HepG2 (cell line): ENCODE data around the gene AGAP1. TPM values are rescaled to one million over a fixed set of nuclear protein-coding genes. Genes with fewer than 3 reads are reported as not detected.

Experiments used
- ATAC-seq: fragments of 200-7000 bp; cut with Tn5 transposase; 3 replicates; pipeline ENCODE4 v1.9.1; 2020; ENCODE audit warnings: mild to moderate bottlenecking, moderate library complexity
- BruUV-seq: library from RNA; stranded (reverse); fragments of 400-500 nt; replicated peaks from 2 replicates; lab custom pipeline; 2021; lab: Mats Ljungman, UMichigan
- CTCF ChIA-PET: fragments of 300-600 bp; formaldehyde crosslinking; extraction: SDS; loops from one replicate; lab custom pipeline; 2021; ENCODE audit warnings: low total read pairs, inconsistent platforms, low intra/inter-chr PET ratio; lab: Yijun Ruan, JAX
- POLR2A ChIA-PET: fragments of 350-600 bp; sonication (Branson Sonifier 250); formaldehyde crosslinking; loops from one replicate; lab custom pipeline; 2020; ENCODE audit warnings: antibody characterized with exemption, inconsistent platforms; lab: Yijun Ruan, JAX
- DNase-seq: peaks from one replicate; pipeline ENCODE4 v3.0.0-alpha.2; 2015; ENCODE audit warnings: low spot score
- FAIRE-seq: peaks from 3 replicates; lab custom pipeline; 2011; peaks lifted over from hg19 to GRCh38; lab: Jason Lieb, UNC
- H2AFZ ChIP-seq: one replicate; pipeline ENCODE4 v1.6.1; 2011; ENCODE audit warnings: low read length, inconsistent platforms
- H3K27ac ChIP-seq: fragments of 300-600 bp; 3 replicates; pipeline ENCODE4 v1.8.0; 2011; ENCODE audit warnings: mixed run types, mild to moderate bottlenecking, mixed read lengths, low read length, inconsistent platforms; ENCODE audit not compliant: insufficient read depth; ENCODE audit errors: extremely low read length
- H3K27me3 ChIP-seq, 2 experiments: fragments of 200-600 bp in 1 of 2; 2 replicates in 1 of 2; 3 replicates in 1 of 2; pipeline versions ENCODE4 v1.6.0 to v1.8.0; 2011; ENCODE audit warnings: low read length in 2 of 2, mild to moderate bottlenecking in 2 of 2, moderate library complexity in 2 of 2, inconsistent platforms in 1 of 2; ENCODE audit not compliant: insufficient read depth in 2 of 2, control insufficient read depth in 1 of 2
- H3K36me3 ChIP-seq, 2 experiments: fragments of 200-600 bp in 1 of 2; replicated peaks in 1 of 2; 2 replicates in 1 of 2; 3 replicates in 1 of 2; pipeline versions ENCODE4 v1.5.1 to v1.8.0; 2011; ENCODE audit warnings: low read length in 2 of 2, inconsistent platforms in 1 of 2; ENCODE audit not compliant: insufficient read depth in 2 of 2, control insufficient read depth in 1 of 2
- H3K4me1 ChIP-seq: 2 replicates; pipeline ENCODE4 v1.5.1; 2012; ENCODE audit warnings: low read length, inconsistent platforms; ENCODE audit not compliant: insufficient read depth
- H3K4me2 ChIP-seq: 2 replicates; pipeline ENCODE4 v1.6.0; 2011; ENCODE audit warnings: low read depth, low read length, inconsistent platforms
- H3K4me3 ChIP-seq, 3 experiments: fragments of 200-600 bp in 1 of 3; sonication (generic), shearing (Covaris generic) in 1 of 3; replicated peaks in 1 of 3; 2 replicates each; pipeline ENCODE4 v1.5.1; 2011 to 2016; ENCODE audit warnings: low read length in 3 of 3, inconsistent platforms in 2 of 3, low read depth in 2 of 3, mild to moderate bottlenecking in 2 of 3, control low read depth in 1 of 3, mixed read lengths in 1 of 3; ENCODE audit not compliant: insufficient read depth in 1 of 3
- H3K79me2 ChIP-seq: one replicate; pipeline ENCODE4 v1.6.1; 2011; ENCODE audit warnings: low read length, inconsistent platforms; ENCODE audit not compliant: insufficient read depth
- H3K9ac ChIP-seq: 2 replicates; pipeline ENCODE4 v1.6.0; 2011; ENCODE audit warnings: mild to moderate bottlenecking, low read depth, low read length, inconsistent platforms; ENCODE audit not compliant: insufficient read depth
- H3K9me3 ChIP-seq: 2 replicates; pipeline ENCODE4 v1.5.1; 2012; ENCODE audit warnings: mild to moderate bottlenecking, low read length
- H4K20me1 ChIP-seq: 2 replicates; pipeline ENCODE4 v1.6.0; 2011; ENCODE audit warnings: inconsistent platforms, mild to moderate bottlenecking, low read length, moderate library complexity; ENCODE audit not compliant: insufficient read depth
- GZF1 ChIP-seq: sonication (generic); formaldehyde crosslinking; IDR thresholded peaks from 2 replicates; pipeline ENCODE4 v1.5.1; 2020; ENCODE audit warnings: mild to moderate bottlenecking, missing genetic modification reagents
- HMGXB4 ChIP-seq, 2 experiments: sonication (generic) in 1 of 2; formaldehyde crosslinking in 1 of 2; IDR thresholded peaks; 2 replicates each; pipeline versions ENCODE4 v1.4.0 to v1.6.1; 2018 to 2020; ENCODE audit warnings: missing genetic modification reagents in 2 of 2, borderline replicate concordance in 1 of 2, low read depth in 1 of 2, mild to moderate bottlenecking in 1 of 2, missing biosample characterization in 1 of 2
- HNRNPK ChIP-seq: fragments of 200-400 bp; formaldehyde crosslinking; IDR thresholded peaks from 2 replicates; pipeline ENCODE4 v1.6.1; 2018; ENCODE audit warnings: low read length, low read depth, moderate library complexity, mild to moderate bottlenecking; ENCODE audit not compliant: poor library complexity, severe bottlenecking
- JARID2 ChIP-seq: sonication (generic); formaldehyde crosslinking; IDR thresholded peaks from 2 replicates; pipeline ENCODE4 v1.8.1; 2023; ENCODE audit warnings: missing genetic modification reagents, inconsistent platforms; ENCODE audit not compliant: insufficient replicate concordance
- KLF16 ChIP-seq, 2 experiments: sonication (generic) in 1 of 2; formaldehyde crosslinking in 1 of 2; IDR thresholded peaks; 2 replicates each; pipeline versions ENCODE4 v1.6.1 to v1.8.0; 2016 to 2023; ENCODE audit warnings: missing genetic modification reagents in 2 of 2, missing compliant biosample characterization in 1 of 2
- NCOA1 ChIP-seq: sonication (generic); formaldehyde crosslinking; IDR thresholded peaks from 2 replicates; pipeline ENCODE4 v1.9.0; 2021; ENCODE audit warnings: missing genetic modification reagents
- RXRA ChIP-seq: sonication (generic); formaldehyde crosslinking; IDR thresholded peaks from 2 replicates; pipeline ENCODE4 v1.5.1; 2020; ENCODE audit warnings: missing genetic modification reagents
- SALL1 ChIP-seq: sonication (generic); formaldehyde crosslinking; IDR thresholded peaks from 2 replicates; pipeline ENCODE4 v1.8.0; 2022; ENCODE audit warnings: mild to moderate bottlenecking, missing genetic modification reagents
- SMAD1 ChIP-seq: sonication (generic); formaldehyde crosslinking; IDR thresholded peaks from 2 replicates; pipeline ENCODE4 v1.4.0; 2020; ENCODE audit warnings: missing genetic modification reagents, low read depth, mild to moderate bottlenecking, borderline replicate concordance
- ZNF275 ChIP-seq: sonication (generic); formaldehyde crosslinking; IDR thresholded peaks from 2 replicates; pipeline ENCODE4 v1.8.0; 2022; ENCODE audit warnings: missing genetic modification reagents, mild to moderate bottlenecking, inconsistent platforms, borderline replicate concordance
- ZNF331 ChIP-seq: sonication (generic); formaldehyde crosslinking; IDR thresholded peaks from 2 replicates; pipeline ENCODE4 v1.4.0; 2020; ENCODE audit warnings: missing genetic modification reagents
- ZNF350 ChIP-seq: sonication (generic); formaldehyde crosslinking; IDR thresholded peaks from 2 replicates; pipeline ENCODE4 v1.4.0; 2020; ENCODE audit warnings: mild to moderate bottlenecking, low read depth, missing genetic modification reagents, borderline replicate concordance
- ZNF496 ChIP-seq: sonication (generic); formaldehyde crosslinking; IDR thresholded peaks from 2 replicates; pipeline ENCODE4 v1.8.1; 2023; ENCODE audit warnings: mild to moderate bottlenecking, moderate library complexity, missing genetic modification reagents; ENCODE audit not compliant: insufficient replicate concordance
- ZNF839 ChIP-seq: sonication (generic); formaldehyde crosslinking; IDR thresholded peaks from 2 replicates; pipeline ENCODE4 v1.4.0; 2020; ENCODE audit warnings: missing genetic modification reagents, mild to moderate bottlenecking, borderline replicate concordance
- ZNF879 ChIP-seq: sonication (generic); formaldehyde crosslinking; IDR thresholded peaks from 2 replicates; pipeline ENCODE4 v1.8.1; 2023; ENCODE audit warnings: missing genetic modification reagents
- WGBS: methylation state at CpG from one replicate; pipeline ENCODE4 v1.1.6; 2017; ENCODE audit warnings: low lambda C conversion rate; 5-methylcytosine and 5-hydroxymethylcytosine counted together
- in situ Hi-C: cut with HindIII; loops from 2 replicates; pipeline ENCODE4 v1.10.0; 2017; ENCODE audit warnings: low pct_unique_long_range_greater_than_20kb; ENCODE audit not compliant: extremely low pct_ligation_motif_present
- intact Hi-C: fragments of 100-400 bp; cut with micrococcal nuclease; formaldehyde crosslinking; loops from one replicate; pipeline ENCODE4 v1.10.0; 2022; ENCODE audit not compliant: unreplicated experiment
- polyA plus RNA-seq, 8 experiments: library from polyadenylated mRNA; depleted of rRNA in 3 of 8; stranded (reverse) in 7 of 8; unstranded in 1 of 8; fragments of >200 nt; fragmentation: Illumina TruSeq in 4 of 8; extraction: Trizol in 4 of 8; gene quantifications; 2 replicates each; pipeline versions ENCODE4 v1.2.1 to v1.2.3, GENCODE V29; 2011 to 2016; ENCODE audit warnings: low read depth in 4 of 8, missing spikeins in 1 of 8, mixed read lengths in 1 of 8; ENCODE audit not compliant: insufficient read depth in 1 of 8
- total RNA-seq, 5 experiments: library from RNA; depleted of rRNA; stranded (reverse); fragments of >200 nt; fragmentation: Illumina TruSeq; extraction: Trizol; gene quantifications; 2 replicates each; pipeline ENCODE4 v1.2.3, GENCODE V29; 2016; ENCODE audit warnings: low read depth in 1 of 5
- TF ChIP-seq, protein P1 (sequence below): sonication (generic); formaldehyde crosslinking; IDR thresholded peaks from 2 replicates; pipeline ENCODE4 v1.5.1; 2020; ENCODE audit warnings: mild to moderate bottlenecking, missing genetic modification reagents, moderate library complexity
- TF ChIP-seq, protein P2 (sequence below): sonication (generic); formaldehyde crosslinking; conservative IDR thresholded peaks from 2 replicates; pipeline ENCODE4 v1.4.0; 2020; ENCODE audit warnings: missing genetic modification reagents

The AGAP1 gene
- total and polyA plus RNA-seq, 2 of the 13 experiments (the other 11 are each of a cell fraction or from before 2014, with no cell fraction given), result 21.2 to 32.7 TPM

- no peak for TF ChIP-seq ZNF350 (CRISPR knock-in tag)
These were observed 563.5 kb downstream of the AGAP1 start (continued) for GRCh38 chr2:236057375-236057774.

- ChIA-PET POLR2A (no interaction called here), CTCF (no interaction called here)
- intact Hi-C loops (no loop called here), in situ Hi-C loops (no loop called here)
- Histone ChIP-seq H3K79me2 (no peaks in the 10 kb centered on the region), H3K27me3 (no peaks in the 10 kb centered on the region), H3K9me3 (no peaks in the 10 kb centered on the region), H3K27ac (no peak overlapping the region), H3K9ac (no peak overlapping the region), H4K20me1 (no peaks in the 10 kb centered on the region), H3K4me3 (no peak overlapping the region), H2AFZ (no peak overlapping the region), H3K4me1 (no peaks in the 10 kb centered on the region), H3K4me2 (no peak overlapping the region), H3K36me3 (peaks cover 1 to 9% of the 10 kb centered on the region in 2 experiments; a peak in 4 of 5 replicates)
- FAIRE-seq (no peak), DNase-seq (no peak), ATAC-seq (no peak)
- 70% methylated on average over 8 of the region's 9 CpGs for WGBS
- no TSS peak for BruUV-seq
- no peak for TF ChIP-seq SALL1 (CRISPR knock-in tag)
- no peak for TF ChIP-seq SMAD1 (CRISPR knock-in tag)
- no peak for TF ChIP-seq HMGXB4 (CRISPR knock-in tag; IDR thresholded peaks at IDR 0.05; ENCODE audit: borderline replicate concordance in 1 of 2, low read depth in 1 of 2)
- no peak for TF ChIP-seq RXRA (CRISPR knock-in tag)
- TF ChIP-seq ZNF879 (CRISPR knock-in tag), result no peak
- TF ChIP-seq, protein P1, sequence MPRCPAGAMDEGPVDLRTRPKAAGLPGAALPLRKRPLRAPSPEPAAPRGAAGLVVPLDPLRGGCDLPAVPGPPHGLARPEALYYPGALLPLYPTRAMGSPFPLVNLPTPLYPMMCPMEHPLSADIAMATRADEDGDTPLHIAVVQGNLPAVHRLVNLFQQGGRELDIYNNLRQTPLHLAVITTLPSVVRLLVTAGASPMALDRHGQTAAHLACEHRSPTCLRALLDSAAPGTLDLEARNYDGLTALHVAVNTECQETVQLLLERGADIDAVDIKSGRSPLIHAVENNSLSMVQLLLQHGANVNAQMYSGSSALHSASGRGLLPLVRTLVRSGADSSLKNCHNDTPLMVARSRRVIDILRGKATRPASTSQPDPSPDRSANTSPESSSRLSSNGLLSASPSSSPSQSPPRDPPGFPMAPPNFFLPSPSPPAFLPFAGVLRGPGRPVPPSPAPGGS (CRISPR knock-in tag), result no peak
- no peak for TF ChIP-seq ZNF839
- TF ChIP-seq, protein P2, sequence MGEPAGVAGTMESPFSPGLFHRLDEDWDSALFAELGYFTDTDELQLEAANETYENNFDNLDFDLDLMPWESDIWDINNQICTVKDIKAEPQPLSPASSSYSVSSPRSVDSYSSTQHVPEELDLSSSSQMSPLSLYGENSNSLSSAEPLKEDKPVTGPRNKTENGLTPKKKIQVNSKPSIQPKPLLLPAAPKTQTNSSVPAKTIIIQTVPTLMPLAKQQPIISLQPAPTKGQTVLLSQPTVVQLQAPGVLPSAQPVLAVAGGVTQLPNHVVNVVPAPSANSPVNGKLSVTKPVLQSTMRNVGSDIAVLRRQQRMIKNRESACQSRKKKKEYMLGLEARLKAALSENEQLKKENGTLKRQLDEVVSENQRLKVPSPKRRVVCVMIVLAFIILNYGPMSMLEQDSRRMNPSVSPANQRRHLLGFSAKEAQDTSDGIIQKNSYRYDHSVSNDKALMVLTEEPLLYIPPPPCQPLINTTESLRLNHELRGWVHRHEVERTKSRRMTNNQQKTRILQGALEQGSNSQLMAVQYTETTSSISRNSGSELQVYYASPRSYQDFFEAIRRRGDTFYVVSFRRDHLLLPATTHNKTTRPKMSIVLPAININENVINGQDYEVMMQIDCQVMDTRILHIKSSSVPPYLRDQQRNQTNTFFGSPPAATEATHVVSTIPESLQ (CRISPR knock-in tag), result no peak
- TF ChIP-seq ZNF275, result no peak
- TF ChIP-seq GZF1, result no peak
- no peak for TF ChIP-seq NCOA1 (CRISPR knock-in tag)
- no peak for TF ChIP-seq ZNF331 (CRISPR knock-in tag)
- no peak for TF ChIP-seq ZNF496
- TF ChIP-seq JARID2, result no peak
- no peak for TF ChIP-seq KLF16 (CRISPR knock-in tag; IDR thresholded peaks at IDR 0.05)
- TF ChIP-seq HNRNPK, result no peak
These were observed 567.7 kb downstream of the AGAP1 start for GRCh38 chr2:236061497-236061896.
